ENCODE measurements around the gene TDRD3. TPM values are rescaled to one million over a fixed set of nuclear protein-coding genes. Genes with fewer than 3 reads are reported as not detected.

TDRD3 gene
- total RNA-seq, 2 donors from 2014 or later = 15.9 to 18.9 TPM

- ATAC-seq (replicated peaks in 1 of 2) (no peak), DNase-seq (no peak)
- H3K27me3 Mint-ChIP-seq (ENCODE audit: low read depth) = no peaks in the 10 kb centered on the region
- H3K36me3 Mint-ChIP-seq (ENCODE audit: insufficient read depth in 2 of 2) = peaks cover 16 to 31% of the 10 kb centered on the region in 2 donors
- H3K9me3 Mint-ChIP-seq = peaks cover 5 to 8% of the 10 kb centered on the region in 2 donors
- no peak overlapping the region for H3K4me3 Mint-ChIP-seq
- no peaks in the 10 kb centered on the region for H3K4me1 Mint-ChIP-seq (ENCODE audit: low read depth)
- no peak overlapping the region for H3K27ac Mint-ChIP-seq
These were observed 104.2 kb downstream of the TDRD3 start for GRCh38 chr13:60501236-60501635.

GRCh38 chr13:60509601-60510386 lies 112.8 kb downstream of the TDRD3 start:
- peaks cover 12 to 25% of the 10 kb centered on the region in 2 donors for H3K36me3 Mint-ChIP-seq (ENCODE audit: insufficient read depth in 2 of 2)
- no peak for ATAC-seq (replicated peaks in 1 of 2)

GRCh38 chr13:60511637-60512036 lies 114.6 kb downstream of the TDRD3 start:
- no peaks in the 10 kb centered on the region for H3K27me3 Mint-ChIP-seq (ENCODE audit: low read depth)
- no peak overlapping the region for H3K4me3 Mint-ChIP-seq
- no peak overlapping the region for H3K27ac Mint-ChIP-seq
- peaks cover 12 to 23% of the 10 kb centered on the region in 2 donors for H3K36me3 Mint-ChIP-seq (ENCODE audit: insufficient read depth in 2 of 2)
- no peaks in the 10 kb centered on the region for H3K4me1 Mint-ChIP-seq (ENCODE audit: low read depth)
- no peak for ATAC-seq (replicated peaks in 1 of 2)
- peaks cover 3 to 5% of the 10 kb centered on the region in 2 donors for H3K9me3 Mint-ChIP-seq
- no peak for DNase-seq

More at GRCh38 chr13:60509601-60510386, 112.8 kb downstream of the TDRD3 start:
- no peak overlapping the region for H3K27ac Mint-ChIP-seq
- peaks cover 4 to 5% of the 10 kb centered on the region in 2 donors for H3K9me3 Mint-ChIP-seq
- H3K4me3 Mint-ChIP-seq = no peak overlapping the region
- DNase-seq = no peak
- H3K27me3 Mint-ChIP-seq (ENCODE audit: low read depth) = no peaks in the 10 kb centered on the region
- no peaks in the 10 kb centered on the region for H3K4me1 Mint-ChIP-seq (ENCODE audit: low read depth)

GRCh38 chr13:60514891-60515290 lies 117.9 kb downstream of the TDRD3 start:
- H3K4me3 Mint-ChIP-seq = no peak overlapping the region
- peaks cover 0 to 5% of the 10 kb centered on the region in 2 donors for H3K9me3 Mint-ChIP-seq
- no peak for ATAC-seq (replicated peaks in 1 of 2)
- H3K27me3 Mint-ChIP-seq (ENCODE audit: low read depth) = no peaks in the 10 kb centered on the region
- H3K4me1 Mint-ChIP-seq (ENCODE audit: low read depth) = no peaks in the 10 kb centered on the region
- DNase-seq = no peak
- H3K27ac Mint-ChIP-seq = no peak overlapping the region
- peaks cover 12 to 23% of the 10 kb centered on the region in 2 donors for H3K36me3 Mint-ChIP-seq (ENCODE audit: insufficient read depth in 2 of 2)

GRCh38 chr13:60519496-60519895 lies 122.5 kb downstream of the TDRD3 start:
- no peaks in the 10 kb centered on the region for H3K27me3 Mint-ChIP-seq (ENCODE audit: low read depth)

GRCh38 chr13:60520902-60521569 lies 124.0 kb downstream of the TDRD3 start:
- no peak for ATAC-seq (replicated peaks in 1 of 2)
- no peak overlapping the region for H3K27ac Mint-ChIP-seq
- DNase-seq = no peak
- no peaks in the 10 kb centered on the region for H3K27me3 Mint-ChIP-seq (ENCODE audit: low read depth)
- no peak overlapping the region for H3K4me3 Mint-ChIP-seq
- no peaks in the 10 kb centered on the region for H3K36me3 Mint-ChIP-seq (ENCODE audit: insufficient read depth in 2 of 2)
- H3K9me3 Mint-ChIP-seq = no peaks in the 10 kb centered on the region
- H3K4me1 Mint-ChIP-seq (ENCODE audit: low read depth) = no peaks in the 10 kb centered on the region

More at GRCh38 chr13:60519496-60519895, 122.5 kb downstream of the TDRD3 start:
- Mint-ChIP-seq H3K36me3 (ENCODE audit: insufficient read depth in 2 of 2) (no peaks in the 10 kb centered on the region), H3K4me1 (ENCODE audit: low read depth) (no peaks in the 10 kb centered on the region), H3K4me3 (no peak overlapping the region), H3K27ac (no peak overlapping the region), H3K9me3 (no peaks in the 10 kb centered on the region)
- DNase-seq (no peak), ATAC-seq (replicated peaks in 1 of 2) (no peak)

- no peak for DNase-seq
- Mint-ChIP-seq H3K27me3 (ENCODE audit: low read depth) (no peaks in the 10 kb centered on the region), H3K4me3 (no peak overlapping the region), H3K9me3 (no peaks in the 10 kb centered on the region), H3K27ac (no peak overlapping the region), H3K36me3 (ENCODE audit: insufficient read depth in 2 of 2) (no peaks in the 10 kb centered on the region), H3K4me1 (ENCODE audit: low read depth) (no peaks in the 10 kb centered on the region)
- ATAC-seq (replicated peaks in 1 of 2) = no peak
These were observed 141.5 kb downstream of the TDRD3 start for GRCh38 chr13:60538566-60538965.

GRCh38 chr13:60540276-60540675 lies 143.3 kb downstream of the TDRD3 start:
- Mint-ChIP-seq H3K9me3 (no peaks in the 10 kb centered on the region), H3K27ac (no peak overlapping the region), H3K27me3 (ENCODE audit: low read depth) (no peaks in the 10 kb centered on the region), H3K4me3 (no peak overlapping the region), H3K36me3 (ENCODE audit: insufficient read depth in 2 of 2) (no peaks in the 10 kb centered on the region), H3K4me1 (ENCODE audit: low read depth) (no peaks in the 10 kb centered on the region)
- DNase-seq = no peak
- ATAC-seq (replicated peaks in 1 of 2) = no peak

- Mint-ChIP-seq H3K4me1 (ENCODE audit: low read depth) (no peaks in the 10 kb centered on the region), H3K27me3 (ENCODE audit: low read depth) (no peaks in the 10 kb centered on the region), H3K4me3 (no peak overlapping the region), H3K36me3 (ENCODE audit: insufficient read depth in 2 of 2) (peaks cover 0 to 2% of the 10 kb centered on the region in 2 donors), H3K27ac (no peak overlapping the region), H3K9me3 (no peaks in the 10 kb centered on the region)
- DNase-seq (no peak), ATAC-seq (replicated peaks in 1 of 2) (no peak)
These were observed 165.2 kb downstream of the TDRD3 start for GRCh38 chr13:60562096-60562780.

- Mint-ChIP-seq H3K27ac (peak overlapping the region; percentile 8), H3K4me3 (no peak overlapping the region), H3K4me1 (ENCODE audit: low read depth) (no peaks in the 10 kb centered on the region), H3K9me3 (peaks cover 0 to 2% of the 10 kb centered on the region in 2 donors), H3K36me3 (ENCODE audit: insufficient read depth in 2 of 2) (peaks cover 4 to 13% of the 10 kb centered on the region in 2 donors), H3K27me3 (ENCODE audit: low read depth) (no peaks in the 10 kb centered on the region)
- no peak for ATAC-seq (replicated peaks in 1 of 2)
- DNase-seq = no peak
These were observed 174.6 kb downstream of the TDRD3 start for GRCh38 chr13:60571571-60571970.

GRCh38 chr13:60572003-60572798 lies 175.2 kb downstream of the TDRD3 start:
- Mint-ChIP-seq H3K27ac (no peak overlapping the region), H3K36me3 (ENCODE audit: insufficient read depth in 2 of 2) (peaks cover 4 to 12% of the 10 kb centered on the region in 2 donors), H3K4me1 (ENCODE audit: low read depth) (no peaks in the 10 kb centered on the region), H3K9me3 (peaks cover 0 to 2% of the 10 kb centered on the region in 2 donors), H3K4me3 (no peak overlapping the region), H3K27me3 (ENCODE audit: low read depth) (no peaks in the 10 kb centered on the region)
- DNase-seq = no peak
- no peak for ATAC-seq (replicated peaks in 1 of 2)

GRCh38 chr13:60572855-60573254 lies 175.8 kb downstream of the TDRD3 start:
- DNase-seq (no peak), ATAC-seq (replicated peaks in 1 of 2) (no peak)
- Mint-ChIP-seq H3K36me3 (ENCODE audit: insufficient read depth in 2 of 2) (peaks cover 4 to 11% of the 10 kb centered on the region in 2 donors), H3K27ac (no peak overlapping the region), H3K27me3 (ENCODE audit: low read depth) (no peaks in the 10 kb centered on the region), H3K4me3 (no peak overlapping the region), H3K9me3 (peaks cover 0 to 2% of the 10 kb centered on the region in 2 donors), H3K4me1 (ENCODE audit: low read depth) (no peaks in the 10 kb centered on the region)
